Measurements from ENCODE around the gene ASF1B.
A peak's percentile ranks its signal among the peaks of the same experiment; 100 is the strongest.
"Not testable (repeated sequence)": the region's sequence is repeated elsewhere in the genome, so short reads cannot be mapped to it uniquely, and the experiment has no call there.

ASF1B gene

DNA sequence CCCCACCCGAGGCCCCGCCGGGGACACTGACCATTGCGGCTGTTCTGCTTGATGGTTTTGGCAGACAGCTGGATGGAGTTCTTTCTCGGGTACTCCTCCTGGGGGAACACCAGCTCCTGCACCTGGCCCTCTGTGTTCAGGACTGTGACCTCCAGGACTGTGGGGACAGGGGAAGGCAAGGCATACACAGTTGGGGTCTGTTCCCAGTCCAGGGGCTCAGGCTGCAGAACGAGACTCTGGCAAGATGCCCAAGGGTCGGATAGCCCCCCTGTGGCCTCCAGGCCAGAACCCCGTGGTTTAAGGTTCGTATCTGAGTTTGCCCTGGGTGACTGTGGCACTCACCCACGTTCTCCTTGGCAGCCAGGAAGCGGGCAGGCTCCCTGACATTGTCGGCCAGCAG lies 22.7 kb upstream of the ASF1B start:
- no peak for DNase-seq

DNA sequence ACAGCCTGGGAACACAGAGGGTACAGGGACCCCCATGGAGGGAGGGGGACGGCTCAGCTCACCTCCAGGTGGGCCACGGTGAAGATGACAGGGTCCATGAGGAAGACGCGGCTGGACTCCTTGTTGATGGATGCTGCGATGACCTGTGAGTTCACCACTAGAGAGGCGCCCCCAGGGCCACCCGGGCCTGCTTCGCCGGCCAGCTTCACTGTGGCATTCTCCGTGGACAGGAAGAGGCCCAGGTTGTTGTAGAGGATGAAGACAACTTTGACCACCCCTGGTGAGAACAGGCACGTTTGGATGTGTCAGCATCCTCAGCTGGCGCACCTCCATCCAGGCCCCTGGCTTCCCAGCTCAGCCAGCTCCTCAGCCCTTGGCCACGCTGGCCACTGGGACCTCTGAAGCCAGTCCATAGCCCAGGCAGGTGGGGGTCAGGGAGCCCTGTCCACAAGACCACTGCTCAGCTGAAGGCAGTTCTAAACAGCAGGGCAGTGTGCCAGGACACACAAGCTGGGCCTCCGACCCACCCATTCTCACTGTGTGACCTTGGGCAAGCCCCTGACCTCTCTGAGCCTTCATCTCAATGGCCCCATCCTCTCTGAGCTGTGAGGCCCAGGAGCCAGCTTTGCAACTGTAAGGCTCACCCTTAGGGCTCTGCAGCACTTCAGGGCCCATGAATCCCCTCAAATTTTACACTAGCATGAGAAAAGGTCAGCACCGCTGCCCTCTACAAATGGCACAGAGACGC lies 22.1 kb upstream of the ASF1B start:
- no peak for DNase-seq

DNA sequence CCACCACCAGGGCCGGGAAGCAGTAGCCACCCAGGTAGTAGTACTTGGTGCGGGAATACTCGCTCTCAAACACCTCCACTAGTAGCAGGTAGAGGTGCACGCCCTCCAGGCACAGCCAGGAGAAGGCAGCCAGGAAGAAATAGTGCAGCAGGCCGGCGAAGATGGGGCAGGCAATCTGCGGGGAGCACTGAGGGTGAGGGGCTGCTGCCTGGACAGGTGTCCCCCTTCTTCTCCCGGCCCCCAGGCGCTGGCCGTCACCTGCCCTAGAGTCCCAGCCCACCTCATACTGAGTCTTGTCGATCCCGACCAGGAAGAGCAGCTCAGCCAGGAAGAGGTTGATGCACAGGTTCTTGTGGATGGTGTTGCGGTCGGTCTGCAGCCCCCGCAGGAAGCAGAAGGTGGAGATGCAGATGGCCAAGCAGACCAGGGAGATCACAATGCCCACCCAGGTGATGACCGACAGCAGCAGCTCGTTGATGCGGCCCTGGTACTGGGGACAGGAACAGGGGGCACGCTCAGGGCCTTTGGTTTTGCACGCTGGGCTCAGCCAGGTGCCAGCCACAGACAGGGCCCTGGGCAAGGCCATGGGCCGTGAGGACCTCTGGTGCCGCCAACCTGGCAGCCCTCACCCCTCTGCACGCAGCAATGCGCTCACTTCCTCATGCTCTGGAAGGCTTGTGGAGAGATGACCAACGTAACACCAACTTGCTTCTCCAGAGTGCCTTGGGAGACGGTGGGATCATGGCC lies 20.8 kb upstream of the ASF1B start:
- DNase-seq: no peak

DNA sequence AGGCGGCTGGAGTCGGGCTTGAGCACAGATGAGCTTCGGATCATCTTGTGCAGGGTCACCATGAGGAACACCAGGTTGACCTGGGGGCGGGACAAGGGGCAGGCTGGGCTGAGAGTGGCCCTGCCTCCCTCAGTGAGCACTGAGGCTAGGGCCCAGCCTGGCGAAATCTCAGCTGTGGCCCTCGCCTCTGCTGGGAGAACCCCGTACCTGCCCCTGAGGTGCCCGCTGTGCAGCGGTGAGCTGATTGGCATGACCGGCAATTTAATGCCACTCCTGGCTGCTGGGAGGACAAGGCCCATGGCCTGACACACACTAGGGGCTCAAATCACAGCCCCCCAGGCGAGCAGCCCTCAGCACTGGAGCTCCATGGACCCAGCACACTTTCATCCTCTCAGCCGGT lies 19.7 kb upstream of the ASF1B start:
- no peak for DNase-seq

DNA sequence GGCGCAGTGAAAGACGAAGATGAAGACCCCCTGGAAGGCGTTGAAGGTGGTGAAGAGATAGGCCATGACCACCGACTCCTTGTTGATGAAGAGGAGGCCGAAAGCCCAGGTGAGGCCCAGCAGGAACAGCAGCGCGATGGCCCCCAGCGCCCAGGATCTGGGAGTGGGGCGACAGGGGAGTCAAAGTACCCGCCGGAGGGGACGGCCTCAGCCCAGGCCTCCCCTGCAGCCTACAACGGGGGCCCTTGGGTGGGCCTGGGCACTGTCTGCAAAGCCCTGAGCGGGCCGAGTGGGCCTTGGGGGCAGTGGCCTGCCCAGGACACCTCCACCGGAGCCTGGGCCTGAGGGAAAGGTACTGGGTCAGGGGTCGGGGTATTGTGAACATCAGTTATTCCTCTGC lies 19.0 kb upstream of the ASF1B start:
- no peak for DNase-seq

DNA sequence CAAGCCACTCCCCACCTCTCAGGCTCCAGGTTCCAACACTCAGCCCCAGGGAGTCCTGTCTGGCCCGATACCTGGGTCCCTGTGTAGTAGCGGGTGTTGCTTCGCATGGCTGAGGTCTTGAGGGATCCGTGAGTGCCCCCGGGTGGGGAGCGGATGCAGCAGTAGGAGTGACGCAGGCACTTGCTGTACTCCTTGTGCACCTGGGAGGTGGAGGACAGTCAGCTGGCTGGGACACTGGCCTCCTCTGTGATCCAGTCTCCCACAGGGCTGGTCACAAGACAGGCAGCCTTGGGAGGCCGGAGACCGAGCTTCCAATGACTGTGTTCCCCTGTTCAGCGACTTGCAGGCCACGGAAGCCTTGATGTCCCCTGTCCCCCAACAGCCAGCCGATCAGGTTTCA lies 16.3 kb upstream of the ASF1B start:
- no peak for DNase-seq

DNA sequence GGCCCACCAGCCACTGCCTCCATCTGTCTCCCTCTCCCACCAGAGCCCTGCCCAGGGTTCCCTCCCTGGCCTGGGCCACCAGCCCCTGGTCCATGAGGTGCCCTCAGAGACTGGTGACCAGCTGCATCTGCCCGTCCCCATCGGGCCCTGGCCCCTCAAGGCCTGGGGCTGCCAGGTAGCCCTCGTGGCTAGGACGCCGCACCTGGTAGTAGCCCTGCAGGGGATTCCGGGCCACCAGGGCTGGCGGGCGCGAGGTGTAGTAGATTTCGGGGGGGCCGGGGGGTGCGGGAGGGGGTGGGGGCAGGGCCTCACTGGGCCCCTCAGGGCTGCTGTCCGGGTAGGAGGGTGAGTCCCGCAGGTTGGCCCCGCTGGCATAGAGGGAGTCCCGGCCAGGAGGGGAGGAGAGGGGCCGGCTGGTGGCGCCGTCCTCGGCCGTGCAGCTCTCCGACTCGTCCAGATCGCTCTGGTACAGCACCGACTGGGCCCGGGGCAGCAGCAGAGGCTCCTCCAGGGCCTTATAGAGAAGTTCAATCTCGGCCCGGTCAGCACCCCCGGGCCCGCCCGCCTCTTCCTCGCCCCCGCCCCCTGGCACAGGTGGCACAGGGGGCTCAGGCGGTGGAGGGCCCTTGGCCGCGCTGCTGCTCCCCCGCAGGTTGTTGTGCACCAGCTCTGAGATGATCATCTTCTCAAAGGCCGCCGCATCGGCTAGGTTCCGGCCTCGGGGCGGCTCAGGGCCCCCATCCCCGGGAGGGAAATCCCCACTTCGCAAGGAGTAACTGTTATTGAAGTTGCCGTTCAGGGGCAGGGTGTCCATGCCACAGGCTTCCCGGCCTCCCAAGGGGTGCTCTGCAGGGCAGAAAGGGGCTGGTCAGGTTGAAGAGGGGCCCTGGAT lies 14.6 kb upstream of the ASF1B start:
- no peak for DNase-seq

DNA sequence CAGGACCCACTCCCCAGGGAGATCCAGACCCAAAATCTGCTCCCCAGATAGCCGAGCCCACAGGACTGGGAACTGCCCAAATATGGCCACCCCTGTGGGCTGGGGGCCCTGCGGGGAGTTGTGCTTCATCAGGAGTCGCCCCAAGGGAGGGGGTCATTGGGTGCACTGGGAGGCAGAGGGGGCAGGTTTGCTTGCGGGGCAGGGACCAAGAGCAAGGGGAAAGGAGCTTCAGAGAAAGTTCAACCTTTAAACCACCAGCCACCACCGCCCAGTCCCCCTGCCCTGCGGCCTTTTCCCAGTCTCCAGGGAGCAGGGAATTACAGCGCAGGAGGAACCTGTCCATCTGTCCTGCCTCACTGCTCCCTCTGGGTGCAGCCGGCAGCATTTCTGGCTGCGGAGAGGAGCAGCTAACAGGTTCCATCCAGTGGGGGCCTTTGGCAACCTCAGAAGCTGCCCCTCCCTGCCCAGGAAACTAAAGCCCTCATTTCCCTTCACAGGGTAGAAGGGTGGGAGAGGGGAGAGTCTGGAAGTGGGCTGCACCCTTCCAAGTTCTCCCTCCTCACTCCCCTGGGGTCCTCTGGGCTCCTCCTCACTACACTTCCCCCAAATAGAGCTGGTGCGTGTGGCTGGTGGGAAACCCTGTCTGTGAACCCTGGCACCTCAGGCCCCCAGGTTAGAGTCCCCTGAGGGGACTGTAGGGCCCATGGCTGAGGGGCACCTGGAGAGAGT lies 13.8 kb upstream of the ASF1B start:
- DNase-seq: no peak

DNA sequence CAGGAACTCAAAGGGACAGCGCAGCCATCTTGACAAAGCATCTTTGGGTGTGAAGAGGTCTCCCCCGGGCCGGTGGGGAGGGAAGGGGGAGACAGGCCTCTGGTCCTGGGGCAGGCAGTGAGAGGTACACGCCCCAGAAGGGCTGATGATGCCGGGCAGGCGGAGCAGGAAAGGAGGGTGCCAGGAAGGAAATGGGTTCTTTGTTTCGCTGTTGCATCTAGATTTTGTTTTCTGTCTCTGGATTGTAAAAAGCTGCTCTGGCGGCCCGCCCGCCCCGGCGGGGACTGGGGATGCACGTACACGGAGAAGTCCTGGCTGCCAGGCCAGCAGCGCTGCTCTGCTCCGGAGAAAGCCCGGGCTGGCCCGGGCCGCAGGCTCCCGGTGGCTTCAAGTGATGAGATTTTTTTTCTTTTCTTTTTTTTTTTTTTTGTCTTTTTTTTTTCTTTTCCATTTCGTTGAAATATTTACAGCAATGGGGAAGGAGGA lies 13.2 kb upstream of the ASF1B start:
- DNase-seq: peak; percentile 61

DNA sequence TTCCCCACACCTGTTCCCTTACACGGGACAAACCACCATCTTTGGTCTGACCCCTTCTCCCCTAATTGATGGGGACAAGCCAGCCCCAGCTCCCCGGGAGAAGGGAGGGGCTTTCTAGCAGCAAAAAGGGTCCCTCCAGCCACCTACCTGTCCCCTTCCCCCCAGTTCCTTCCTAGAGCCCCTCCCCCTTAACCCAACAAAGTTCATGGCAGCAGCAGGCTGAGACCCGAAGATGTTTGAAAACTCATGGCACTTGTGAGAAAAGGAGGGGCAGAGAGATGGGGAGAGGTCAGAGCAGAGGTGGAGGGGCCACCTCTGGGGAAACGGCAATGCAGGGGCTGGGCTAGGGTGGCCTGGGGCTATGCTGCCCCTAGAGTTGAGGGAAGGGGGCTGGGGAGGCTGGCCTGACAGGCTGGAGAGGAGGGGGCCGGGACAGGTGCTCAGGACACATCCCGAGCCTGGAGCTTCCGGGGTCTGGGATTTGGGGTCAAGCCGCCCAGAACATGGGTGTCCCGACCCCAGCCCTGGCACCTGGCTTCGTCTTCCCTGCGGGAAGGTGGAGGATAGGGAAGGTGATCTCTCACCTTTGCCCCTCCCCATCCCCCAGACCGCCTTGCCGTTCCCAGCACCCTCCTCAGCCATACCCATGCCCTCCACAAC lies 12.5 kb upstream of the ASF1B start:
- no peak for DNase-seq

DNA sequence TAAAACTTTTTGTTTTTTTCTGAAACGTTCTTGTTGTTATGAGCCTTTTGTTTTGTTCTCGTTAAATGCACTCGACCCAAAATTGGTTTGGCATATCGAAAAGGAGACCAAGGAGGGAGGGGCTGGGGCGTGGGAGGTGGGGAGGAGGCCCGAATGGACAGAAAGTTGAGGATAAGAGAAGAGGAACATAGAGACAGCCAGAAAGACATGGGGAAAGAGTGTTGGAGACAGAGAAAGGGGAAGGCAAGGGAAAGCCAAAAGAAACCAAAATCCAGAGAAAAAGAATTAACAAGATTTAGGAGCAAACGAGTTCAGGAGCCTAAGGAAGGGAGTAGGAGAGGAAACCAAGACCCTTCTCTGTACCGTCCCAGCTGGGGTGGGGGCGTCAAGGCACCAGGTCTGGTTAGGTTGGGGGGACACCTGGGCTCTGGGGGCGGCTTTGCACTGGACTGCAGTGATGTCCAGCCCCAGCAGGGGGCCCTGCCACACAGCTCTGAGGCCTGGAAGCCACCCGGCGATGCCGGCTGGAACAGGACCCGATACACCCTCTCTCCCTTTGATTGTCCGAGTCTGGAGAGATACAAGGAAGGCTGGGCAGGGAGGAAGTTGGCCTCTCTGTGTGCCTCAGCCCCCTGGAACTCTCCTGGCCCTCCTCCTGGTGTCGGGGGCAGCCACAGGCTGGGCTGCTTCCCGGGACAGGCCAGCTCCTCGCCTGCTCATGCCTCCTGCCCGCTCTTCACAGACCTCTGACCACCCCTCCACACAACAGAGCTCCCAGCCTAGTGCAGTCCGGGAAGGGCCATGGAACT lies 11.6 kb upstream of the ASF1B start:
- peak; percentile 56 for DNase-seq

DNA sequence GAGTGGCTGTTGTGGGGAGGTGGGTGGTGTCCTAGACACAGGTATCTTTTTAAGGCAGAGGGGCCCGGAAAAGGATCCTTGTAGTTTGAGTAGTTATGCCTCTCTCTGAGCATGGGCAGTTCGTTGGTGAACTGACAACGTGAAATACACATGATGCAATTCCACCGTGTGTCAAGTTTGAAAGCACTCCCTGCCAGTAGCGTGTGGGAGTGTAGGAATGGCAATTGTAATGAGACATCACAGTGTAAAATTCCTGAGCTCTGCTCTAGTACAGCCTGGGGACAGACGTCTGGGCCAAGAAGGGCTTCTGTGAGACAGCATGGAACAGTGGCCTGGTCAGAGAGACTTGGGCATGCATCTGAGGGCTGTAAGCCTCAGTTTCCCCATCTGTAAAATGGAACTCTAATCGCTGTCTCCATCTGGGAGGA lies 10.4 kb upstream of the ASF1B start:
- no peak for DNase-seq

DNA sequence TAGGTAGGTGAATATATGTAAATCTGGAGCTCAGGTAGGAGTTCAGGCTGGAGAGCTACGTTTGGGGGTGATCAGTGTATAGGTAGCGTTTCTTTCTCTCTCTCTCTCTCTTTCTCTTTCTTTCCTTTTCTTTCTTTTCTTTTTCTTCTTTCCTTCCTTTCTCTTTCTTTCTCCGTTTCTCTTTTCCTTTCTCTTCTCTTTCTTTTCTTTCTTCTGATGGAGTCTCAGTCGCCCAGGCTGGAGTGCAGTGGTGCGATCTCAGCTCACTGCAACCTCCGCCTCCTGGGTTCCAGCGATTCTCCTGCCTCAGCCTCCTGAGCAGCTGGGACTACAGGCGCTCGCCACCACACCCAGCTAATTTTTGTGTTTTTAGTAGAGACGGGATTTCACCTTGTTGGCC lies 9.8 kb upstream of the ASF1B start:
- DNase-seq: not testable (repeated sequence)

DNA sequence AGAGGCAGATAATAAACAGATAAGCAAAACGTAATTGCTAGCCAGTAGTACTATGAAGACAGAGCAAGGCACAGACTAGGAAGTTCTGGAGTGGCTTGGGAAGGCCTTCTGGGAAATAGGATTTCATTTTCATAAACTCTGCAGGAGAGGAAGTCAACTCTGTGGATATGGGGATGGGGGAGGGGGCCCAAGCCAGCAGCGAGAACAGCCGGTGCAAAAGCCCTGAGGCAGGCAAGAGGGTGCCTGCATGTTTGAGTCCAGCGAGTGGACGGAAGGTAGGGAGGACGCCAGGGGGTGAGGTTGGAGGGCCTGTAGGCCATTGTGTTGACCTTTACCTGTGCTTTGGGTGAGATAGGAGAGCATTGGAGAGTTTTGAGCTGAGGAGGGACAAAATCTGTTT lies 9.0 kb upstream of the ASF1B start:
- DNase-seq: no peak

DNA sequence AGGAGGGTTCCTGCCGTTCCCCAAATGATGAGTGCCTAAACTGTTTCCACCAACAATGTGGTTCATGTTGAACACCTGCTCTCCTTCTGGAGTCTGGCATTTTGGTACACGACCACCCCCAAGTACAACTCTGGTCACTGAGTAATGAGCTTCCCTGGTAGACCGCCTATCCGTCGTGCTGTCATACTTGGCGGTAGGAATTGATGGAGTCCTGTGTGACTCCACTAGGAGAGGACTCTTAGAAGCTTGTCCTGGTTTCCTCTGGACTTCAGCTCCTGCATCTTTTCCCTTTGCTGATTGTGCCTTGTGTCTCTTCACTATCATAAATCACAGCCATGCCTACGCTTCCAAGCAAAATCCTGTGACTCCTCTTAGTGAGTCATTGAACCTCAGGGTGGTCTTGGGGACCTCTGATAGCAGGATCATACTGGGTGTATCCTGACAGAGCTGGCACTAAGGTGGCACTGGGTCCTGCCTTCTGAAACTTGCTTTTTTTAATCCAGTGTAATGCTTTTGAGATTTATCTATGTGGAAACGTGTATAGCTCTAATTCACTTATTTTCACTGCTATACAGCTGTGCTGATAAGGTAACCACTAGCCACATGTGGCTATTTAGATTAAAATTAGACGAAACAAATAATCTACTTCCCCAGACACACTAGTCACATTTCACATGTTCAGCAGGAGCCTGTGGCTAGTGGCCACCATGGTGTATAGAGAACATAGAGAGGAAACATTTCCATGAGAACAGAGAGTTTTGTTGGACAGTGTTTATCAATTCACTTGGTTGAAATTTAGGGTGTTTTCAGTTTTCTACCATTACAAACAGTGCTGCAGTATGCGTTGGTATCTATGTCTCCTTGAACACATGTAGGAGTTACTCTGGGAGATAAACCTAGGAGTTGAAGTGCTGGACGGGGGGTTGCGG lies 6.1 kb upstream of the ASF1B start:
- DNase-seq: no peak

DNA sequence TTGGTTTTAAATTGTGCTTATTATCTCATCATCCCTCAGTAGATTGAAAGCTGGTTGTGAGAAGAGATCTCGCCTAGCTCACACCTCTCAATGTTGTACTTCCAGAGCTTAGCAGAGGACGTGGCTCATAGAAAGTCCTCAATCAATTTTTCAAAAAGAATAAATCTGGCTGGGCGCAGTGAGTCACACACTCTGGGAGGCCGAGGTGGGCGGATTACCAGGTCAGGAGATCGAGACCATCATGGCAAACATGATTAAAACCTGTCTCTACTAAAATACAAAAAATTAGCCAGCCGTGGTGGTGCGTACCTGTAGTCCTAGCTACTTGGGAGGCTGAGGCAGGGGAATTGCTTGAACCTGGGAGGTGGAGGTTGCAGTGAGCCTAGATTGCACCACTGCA lies 4.7 kb upstream of the ASF1B start:
- DNase-seq: no peak

DNA sequence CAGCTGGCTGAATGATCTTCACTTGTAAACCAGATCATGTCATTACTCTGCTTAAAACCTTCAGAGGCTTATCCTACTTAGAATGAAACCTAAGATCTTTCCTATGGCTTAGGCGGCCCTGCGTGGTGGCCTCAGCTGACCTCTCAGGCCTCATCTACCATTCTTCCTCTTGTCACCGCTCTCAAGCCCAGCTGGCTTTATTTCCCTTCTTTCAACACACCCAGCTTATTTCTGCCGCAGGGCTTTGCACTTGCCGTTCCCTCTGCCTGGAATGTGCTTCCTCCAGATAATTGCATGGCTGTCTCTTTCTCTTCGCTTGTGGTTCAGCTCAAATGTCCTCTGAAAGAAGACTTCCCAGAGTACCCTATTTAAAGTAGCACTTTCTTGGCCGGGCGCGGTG lies 3.6 kb upstream of the ASF1B start:
- no peak for DNase-seq

DNA sequence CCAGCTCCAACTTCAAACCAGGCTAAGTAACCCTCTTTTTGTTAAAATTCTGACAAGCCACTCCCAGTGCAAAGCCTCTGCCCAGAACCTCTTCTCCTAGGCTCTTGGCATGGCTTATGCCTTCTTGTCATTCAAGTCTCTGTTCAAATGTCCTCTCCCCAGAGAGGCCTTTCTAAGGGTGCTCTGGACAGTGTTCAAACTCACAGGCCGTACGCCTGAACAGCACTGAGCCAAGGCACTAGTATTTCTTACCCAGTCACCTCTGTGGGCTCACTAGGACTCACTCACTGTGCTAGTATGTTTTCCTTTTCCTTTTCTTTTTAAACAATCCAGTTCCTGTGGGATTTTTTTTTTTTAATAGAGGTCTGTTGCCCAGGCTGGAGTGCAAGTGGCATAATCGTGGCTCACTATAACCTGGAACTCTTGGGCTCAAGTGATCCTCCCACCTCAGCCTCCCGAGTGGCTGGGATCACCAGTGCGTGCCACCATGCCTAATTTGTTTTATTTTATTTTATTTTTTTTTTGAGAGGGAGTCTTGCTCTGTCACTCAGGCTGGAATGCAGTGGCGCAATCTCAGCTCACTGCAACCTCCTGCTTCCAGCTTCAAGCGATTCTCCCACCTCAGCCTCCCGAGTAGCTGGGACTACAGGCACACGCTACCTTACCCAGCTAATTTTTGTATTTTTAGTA lies 2.3 kb upstream of the ASF1B start:
- no peak for DNase-seq

DNA sequence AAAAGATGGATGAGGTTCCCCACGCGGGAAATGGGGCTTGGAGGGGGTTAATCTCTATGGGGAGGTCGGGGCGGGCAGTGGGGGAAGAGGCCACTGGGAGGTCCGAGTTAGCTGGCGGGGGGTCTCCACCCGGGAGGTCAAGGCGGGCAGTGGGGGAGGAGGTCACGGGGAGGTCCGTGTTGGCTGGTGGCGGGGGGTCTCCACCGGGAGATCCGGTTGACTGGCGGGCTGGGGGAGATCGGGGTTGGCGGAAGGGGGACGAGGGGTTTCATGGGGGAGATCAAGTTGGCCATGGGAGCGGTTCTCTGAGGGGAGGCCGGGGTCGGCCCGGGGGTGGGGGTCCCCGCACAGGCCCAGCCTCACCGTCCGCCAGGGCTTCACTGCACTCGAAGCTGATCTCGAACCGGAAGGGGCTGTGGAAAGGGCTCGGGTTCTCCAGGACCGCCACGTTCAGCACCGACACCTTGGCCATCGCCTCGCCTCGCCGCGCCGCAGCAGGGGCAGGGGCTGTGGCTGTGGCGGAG lies 342 bp downstream of the ASF1B start:
- DNase-seq: no peak

Measured in activated CD4-positive, alpha-beta T cell treated with anti-CD3 and anti-CD28 coated beads, Interleukin-2, Interleukin-6, amounts not matched to agents 100 ng/mL and 50 ng/mL, durations not matched to agents 16 hours and 8 hours (primary cell).